K562 (cell line): ENCODE results near the gene CIAO3. TPM values are rescaled to one million over a fixed set of nuclear protein-coding genes. Genes with fewer than 3 reads are reported as not detected.

Experiments used
- ATF7 ChIP-seq: fragments of 450-650 bp; IDR thresholded peaks from 2 replicates; pipeline ENCODE4 v1.7.1; 2014; ENCODE audit warnings: mild to moderate bottlenecking, moderate library complexity
- BHLHE40 ChIP-seq: IDR thresholded peaks from 2 replicates; pipeline ENCODE4 v1.6.1; 2011; ENCODE audit warnings: low read length, improper control_type of control experiment
- ETV1 ChIP-seq: fragments of 450-650 bp; conservative IDR thresholded peaks from 2 replicates; pipeline ENCODE4 v1.6.1; 2016; ENCODE audit warnings: missing genetic modification characterization, control low read depth, low read depth, missing compliant biosample characterization
- HNRNPL ChIP-seq: fragments of 200-400 bp; formaldehyde crosslinking; IDR thresholded peaks from 2 replicates; pipeline ENCODE4 v1.6.1; 2017; ENCODE audit warnings: low read depth, mild to moderate bottlenecking, low read length
- KLF1 ChIP-seq: fragments of 450-650 bp; IDR thresholded peaks from 2 replicates; pipeline ENCODE4 v1.6.1; 2016; ENCODE audit warnings: missing genetic modification characterization, missing compliant biosample characterization
- MTA3 ChIP-seq: fragments of 450-650 bp; formaldehyde crosslinking; IDR thresholded peaks from 2 replicates; pipeline ENCODE4 v1.6.1; 2017; ENCODE audit warnings: mild to moderate bottlenecking, borderline replicate concordance
- U2AF1 ChIP-seq: fragments of 200-400 bp; formaldehyde crosslinking; optimal IDR thresholded peaks from 2 replicates; pipeline ENCODE3; 2017; ENCODE audit warnings: mild to moderate bottlenecking, low read depth, low read length, moderate library complexity
- ZNF197 ChIP-seq: fragments of 200-800 bp; sonication (Bioruptor generic); IDR thresholded peaks from 2 replicates; pipeline ENCODE4 v1.6.1; 2016; ENCODE audit warnings: low read depth, missing genetic modification characterization, missing compliant biosample characterization
- polyA plus RNA-seq, 8 experiments: library from polyadenylated mRNA; depleted of rRNA in 4 of 8; stranded (reverse) in 5 of 8; unstranded in 3 of 8; fragments of >200 nt; fragmentation: Nextera tagmentation in 2 of 8; fragmentation: Illumina TruSeq in 1 of 8; extraction: Ambion mirVana in 2 of 8; extraction: Trizol in 1 of 8; gene quantifications; 2 replicates each; pipeline versions ENCODE4 v1.2.1 to v1.2.3, GENCODE V29; 2011 to 2014; ENCODE audit warnings: inconsistent platforms in 1 of 8, missing spikeins in 1 of 8
- total RNA-seq, 7 experiments: library from RNA; depleted of rRNA in 6 of 7; stranded (reverse); fragments of >200 nt in 6 of 7; fragmentation: Illumina TruSeq in 2 of 7; extraction: Trizol in 2 of 7; gene quantifications; 2 replicates each; pipeline versions ENCODE4 v1.2.1 to v1.2.3, GENCODE V29; 2011 to 2021; ENCODE audit warnings: low replicate concordance in 1 of 7
- TF ChIP-seq, protein P1 (sequence below): fragments of 450-650 bp; formaldehyde crosslinking; IDR thresholded peaks from 2 replicates; pipeline ENCODE4 v1.4.0; 2020; ENCODE audit warnings: mild to moderate bottlenecking, moderate library complexity
- TF ChIP-seq, protein P2 (sequence below), 2 experiments: fragments of 450-650 bp in 1 of 2; sonication (generic) in 1 of 2; formaldehyde crosslinking in 1 of 2; IDR thresholded peaks; 2 replicates each; pipeline versions ENCODE4 v1.7.1 to v1.9.0; 2016 to 2022; ENCODE audit warnings: inconsistent platforms in 1 of 2, mild to moderate bottlenecking in 1 of 2, missing genetic modification reagents in 1 of 2
- TF ChIP-seq, protein P3 (sequence below): fragments of 450-650 bp; IDR thresholded peaks from 2 replicates; pipeline ENCODE4 v1.7.1; 2018; ENCODE audit warnings: mild to moderate bottlenecking, low read depth; ENCODE audit not compliant: partially characterized antibody
- TF ChIP-seq, protein P4 (sequence below): fragments of 450-650 bp; formaldehyde crosslinking; IDR thresholded peaks from 2 replicates; pipeline ENCODE4 v1.4.0; 2022; ENCODE audit warnings: mild to moderate bottlenecking, moderate library complexity

The CIAO3 gene
- total and polyA plus RNA-seq, 9 of the 15 experiments (the other 6 are each of a cell fraction or from before 2014, with no cell fraction given): 2.2 to 35.6 (median 18.7) TPM

DNA sequence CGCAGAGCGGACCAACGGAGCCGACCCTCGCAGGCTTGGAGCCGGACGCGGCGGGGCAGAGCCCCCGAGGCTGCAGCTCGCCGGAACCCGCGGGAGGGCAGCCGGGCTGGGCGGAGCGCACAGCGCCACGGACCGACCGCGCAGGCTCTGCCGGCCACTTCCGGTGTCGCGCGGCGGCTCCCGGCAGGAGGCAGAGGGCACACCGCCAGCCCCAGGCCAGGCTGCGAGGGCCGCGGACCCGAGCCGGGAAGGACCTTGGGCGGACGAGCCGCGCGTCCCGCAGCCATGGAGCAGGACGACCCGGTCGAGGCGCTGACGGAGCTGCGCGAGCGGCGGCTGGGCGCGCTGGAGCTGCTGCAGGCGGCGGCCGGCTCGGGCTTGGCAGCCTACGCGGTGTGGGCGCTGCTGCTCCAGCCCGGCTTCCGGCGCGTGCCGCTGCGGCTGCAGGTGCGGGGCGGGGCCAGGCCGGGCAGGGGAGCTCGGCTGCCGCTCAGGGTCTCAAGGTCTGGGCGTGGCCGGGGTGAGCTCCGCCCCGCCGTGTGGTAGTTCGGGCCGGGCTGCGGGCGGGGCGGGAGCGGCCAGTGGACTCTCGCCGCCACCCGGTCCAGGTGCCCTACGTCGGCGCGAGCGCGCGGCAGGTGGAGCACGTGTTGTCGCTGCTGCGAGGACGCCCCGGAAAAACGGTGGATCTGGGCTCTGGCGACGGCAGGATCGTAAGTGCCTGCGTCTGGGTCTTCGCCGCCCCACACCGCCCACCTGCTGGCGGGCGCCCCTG lies 19.6 kb downstream of the CIAO3 start, which contains the start of gene ANTKMT (continued):
- TF ChIP-seq, protein P1, sequence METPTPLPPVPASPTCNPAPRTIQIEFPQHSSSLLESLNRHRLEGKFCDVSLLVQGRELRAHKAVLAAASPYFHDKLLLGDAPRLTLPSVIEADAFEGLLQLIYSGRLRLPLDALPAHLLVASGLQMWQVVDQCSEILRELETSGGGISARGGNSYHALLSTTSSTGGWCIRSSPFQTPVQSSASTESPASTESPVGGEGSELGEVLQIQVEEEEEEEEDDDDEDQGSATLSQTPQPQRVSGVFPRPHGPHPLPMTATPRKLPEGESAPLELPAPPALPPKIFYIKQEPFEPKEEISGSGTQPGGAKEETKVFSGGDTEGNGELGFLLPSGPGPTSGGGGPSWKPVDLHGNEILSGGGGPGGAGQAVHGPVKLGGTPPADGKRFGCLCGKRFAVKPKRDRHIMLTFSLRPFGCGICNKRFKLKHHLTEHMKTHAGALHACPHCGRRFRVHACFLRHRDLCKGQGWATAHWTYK (CRISPR knock-in tag): peak; percentile 77
- no peak for TF ChIP-seq ZNF197 (CRISPR knock-in tag)
- TF ChIP-seq, protein P2, sequence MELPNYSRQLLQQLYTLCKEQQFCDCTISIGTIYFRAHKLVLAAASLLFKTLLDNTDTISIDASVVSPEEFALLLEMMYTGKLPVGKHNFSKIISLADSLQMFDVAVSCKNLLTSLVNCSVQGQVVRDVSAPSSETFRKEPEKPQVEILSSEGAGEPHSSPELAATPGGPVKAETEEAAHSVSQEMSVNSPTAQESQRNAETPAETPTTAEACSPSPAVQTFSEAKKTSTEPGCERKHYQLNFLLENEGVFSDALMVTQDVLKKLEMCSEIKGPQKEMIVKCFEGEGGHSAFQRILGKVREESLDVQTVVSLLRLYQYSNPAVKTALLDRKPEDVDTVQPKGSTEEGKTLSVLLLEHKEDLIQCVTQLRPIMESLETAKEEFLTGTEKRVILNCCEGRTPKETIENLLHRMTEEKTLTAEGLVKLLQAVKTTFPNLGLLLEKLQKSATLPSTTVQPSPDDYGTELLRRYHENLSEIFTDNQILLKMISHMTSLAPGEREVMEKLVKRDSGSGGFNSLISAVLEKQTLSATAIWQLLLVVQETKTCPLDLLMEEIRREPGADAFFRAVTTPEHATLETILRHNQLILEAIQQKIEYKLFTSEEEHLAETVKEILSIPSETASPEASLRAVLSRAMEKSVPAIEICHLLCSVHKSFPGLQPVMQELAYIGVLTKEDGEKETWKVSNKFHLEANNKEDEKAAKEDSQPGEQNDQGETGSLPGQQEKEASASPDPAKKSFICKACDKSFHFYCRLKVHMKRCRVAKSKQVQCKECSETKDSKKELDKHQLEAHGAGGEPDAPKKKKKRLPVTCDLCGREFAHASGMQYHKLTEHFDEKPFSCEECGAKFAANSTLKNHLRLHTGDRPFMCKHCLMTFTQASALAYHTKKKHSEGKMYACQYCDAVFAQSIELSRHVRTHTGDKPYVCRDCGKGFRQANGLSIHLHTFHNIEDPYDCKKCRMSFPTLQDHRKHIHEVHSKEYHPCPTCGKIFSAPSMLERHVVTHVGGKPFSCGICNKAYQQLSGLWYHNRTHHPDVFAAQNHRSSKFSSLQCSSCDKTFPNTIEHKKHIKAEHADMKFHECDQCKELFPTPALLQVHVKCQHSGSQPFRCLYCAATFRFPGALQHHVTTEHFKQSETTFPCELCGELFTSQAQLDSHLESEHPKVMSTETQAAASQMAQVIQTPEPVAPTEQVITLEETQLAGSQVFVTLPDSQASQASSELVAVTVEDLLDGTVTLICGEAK (IDR thresholded peaks at IDR 0.05): peak; percentile 94
- TF ChIP-seq, protein P2 (CRISPR knock-in tag; IDR thresholded peaks at IDR 0.05): peak; percentile 13; the same call in 1 of the 2 replicates
- TF ChIP-seq BHLHE40: peak; percentile 89
- TF ChIP-seq MTA3: peak; percentile 86; the same call in 1 of the 2 replicates
- TF ChIP-seq KLF1 (tag): peak; percentile 88
- TF ChIP-seq, protein P3, sequence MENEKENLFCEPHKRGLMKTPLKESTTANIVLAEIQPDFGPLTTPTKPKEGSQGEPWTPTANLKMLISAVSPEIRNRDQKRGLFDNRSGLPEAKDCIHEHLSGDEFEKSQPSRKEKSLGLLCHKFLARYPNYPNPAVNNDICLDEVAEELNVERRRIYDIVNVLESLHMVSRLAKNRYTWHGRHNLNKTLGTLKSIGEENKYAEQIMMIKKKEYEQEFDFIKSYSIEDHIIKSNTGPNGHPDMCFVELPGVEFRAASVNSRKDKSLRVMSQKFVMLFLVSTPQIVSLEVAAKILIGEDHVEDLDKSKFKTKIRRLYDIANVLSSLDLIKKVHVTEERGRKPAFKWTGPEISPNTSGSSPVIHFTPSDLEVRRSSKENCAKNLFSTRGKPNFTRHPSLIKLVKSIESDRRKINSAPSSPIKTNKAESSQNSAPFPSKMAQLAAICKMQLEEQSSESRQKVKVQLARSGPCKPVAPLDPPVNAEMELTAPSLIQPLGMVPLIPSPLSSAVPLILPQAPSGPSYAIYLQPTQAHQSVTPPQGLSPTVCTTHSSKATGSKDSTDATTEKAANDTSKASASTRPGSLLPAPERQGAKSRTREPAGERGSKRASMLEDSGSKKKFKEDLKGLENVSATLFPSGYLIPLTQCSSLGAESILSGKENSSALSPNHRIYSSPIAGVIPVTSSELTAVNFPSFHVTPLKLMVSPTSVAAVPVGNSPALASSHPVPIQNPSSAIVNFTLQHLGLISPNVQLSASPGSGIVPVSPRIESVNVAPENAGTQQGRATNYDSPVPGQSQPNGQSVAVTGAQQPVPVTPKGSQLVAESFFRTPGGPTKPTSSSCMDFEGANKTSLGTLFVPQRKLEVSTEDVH: peak; percentile 6
- TF ChIP-seq, protein P4, sequence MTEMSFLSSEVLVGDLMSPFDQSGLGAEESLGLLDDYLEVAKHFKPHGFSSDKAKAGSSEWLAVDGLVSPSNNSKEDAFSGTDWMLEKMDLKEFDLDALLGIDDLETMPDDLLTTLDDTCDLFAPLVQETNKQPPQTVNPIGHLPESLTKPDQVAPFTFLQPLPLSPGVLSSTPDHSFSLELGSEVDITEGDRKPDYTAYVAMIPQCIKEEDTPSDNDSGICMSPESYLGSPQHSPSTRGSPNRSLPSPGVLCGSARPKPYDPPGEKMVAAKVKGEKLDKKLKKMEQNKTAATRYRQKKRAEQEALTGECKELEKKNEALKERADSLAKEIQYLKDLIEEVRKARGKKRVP: no peak
- peak; percentile 72 for TF ChIP-seq U2AF1
- peak; percentile 89 for TF ChIP-seq HNRNPL
- TF ChIP-seq ATF7: peak; percentile 74
- 0 out of 2 replicates have a peak, but pooled peaks have one; percentile 9 for TF ChIP-seq ETV1 (tag)
